Neuron (in vitro differentiated cells): ENCODE data around the gene RBFOX1.

ENCODE experiments used
- H2AFZ ChIP-seq: one replicate; pipeline ENCODE4 v1.6.1; 2013; ENCODE audit warnings: low read depth, mild to moderate bottlenecking, inconsistent platforms, low read length, moderate library complexity
- H3K27me3 ChIP-seq: one replicate; pipeline ENCODE4 v1.6.1; 2013; ENCODE audit warnings: low read length; ENCODE audit not compliant: insufficient read depth
- H3K36me3 ChIP-seq: one replicate; pipeline ENCODE4 v1.6.1; 2013; ENCODE audit warnings: low read length; ENCODE audit not compliant: insufficient read depth
- H3K4me1 ChIP-seq: one replicate; pipeline ENCODE4 v1.6.1; 2013; ENCODE audit warnings: low read length; ENCODE audit not compliant: insufficient read depth
- H3K4me3 ChIP-seq: 2 replicates; pipeline ENCODE4 v1.5.1; 2013; ENCODE audit warnings: mild to moderate bottlenecking, low read length, moderate library complexity
- H3K9me3 ChIP-seq: one replicate; pipeline ENCODE4 v1.6.1; 2013; ENCODE audit warnings: low read length

The RBFOX1 gene

GRCh38 chr16:7550096-7550495 lies 217.5 kb downstream of the RBFOX1 start:
- Histone ChIP-seq H3K4me1 (no peaks in the 10 kb centered on the region), H3K27me3 (peaks cover 4% of the 10 kb centered on the region), H3K36me3 (no peaks in the 10 kb centered on the region), H2AFZ (no peak overlapping the region), H3K9me3 (no peaks in the 10 kb centered on the region), H3K4me3 (no peak overlapping the region)

- H3K9me3 ChIP-seq, result no peaks in the 10 kb centered on the region
These were observed 222.8 kb downstream of the RBFOX1 start for GRCh38 chr16:7555459-7555858.

GRCh38 chr16:7561908-7562405 lies 229.3 kb downstream of the RBFOX1 start:
- Histone ChIP-seq H3K4me1 (no peaks in the 10 kb centered on the region), H3K36me3 (no peaks in the 10 kb centered on the region), H3K4me3 (no peak overlapping the region), H3K27me3 (no peaks in the 10 kb centered on the region), H2AFZ (no peak overlapping the region), H3K9me3 (no peaks in the 10 kb centered on the region)

More at GRCh38 chr16:7555459-7555858, 222.8 kb downstream of the RBFOX1 start:
- H3K4me3 ChIP-seq, result no peak overlapping the region
- H3K4me1 ChIP-seq, result no peaks in the 10 kb centered on the region
- no peaks in the 10 kb centered on the region for H3K27me3 ChIP-seq
- H2AFZ ChIP-seq, result no peak overlapping the region
- no peaks in the 10 kb centered on the region for H3K36me3 ChIP-seq

GRCh38 chr16:7566360-7566759 lies 233.7 kb downstream of the RBFOX1 start:
- Histone ChIP-seq H3K4me3 (no peak overlapping the region), H3K36me3 (no peaks in the 10 kb centered on the region), H3K27me3 (no peaks in the 10 kb centered on the region), H3K9me3 (no peaks in the 10 kb centered on the region), H2AFZ (no peak overlapping the region), H3K4me1 (no peaks in the 10 kb centered on the region)

- H2AFZ ChIP-seq, result no peak overlapping the region
- no peaks in the 10 kb centered on the region for H3K36me3 ChIP-seq
- H3K4me3 ChIP-seq, result no peak overlapping the region
- H3K27me3 ChIP-seq, result no peaks in the 10 kb centered on the region
- H3K9me3 ChIP-seq, result no peaks in the 10 kb centered on the region
- no peaks in the 10 kb centered on the region for H3K4me1 ChIP-seq
These were observed 238.7 kb downstream of the RBFOX1 start for GRCh38 chr16:7571366-7571765.

- Histone ChIP-seq H2AFZ (no peak overlapping the region), H3K4me1 (no peaks in the 10 kb centered on the region), H3K4me3 (no peak overlapping the region), H3K36me3 (no peaks in the 10 kb centered on the region), H3K9me3 (no peaks in the 10 kb centered on the region), H3K27me3 (no peaks in the 10 kb centered on the region)
These were observed 244.9 kb downstream of the RBFOX1 start for GRCh38 chr16:7577588-7577987.

GRCh38 chr16:7579454-7579853 lies 246.8 kb downstream of the RBFOX1 start:
- Histone ChIP-seq H3K9me3 (no peaks in the 10 kb centered on the region), H3K27me3 (no peaks in the 10 kb centered on the region), H3K4me1 (no peaks in the 10 kb centered on the region), H3K4me3 (no peak overlapping the region), H3K36me3 (no peaks in the 10 kb centered on the region), H2AFZ (no peak overlapping the region)

- Histone ChIP-seq H3K9me3 (no peaks in the 10 kb centered on the region), H3K36me3 (no peaks in the 10 kb centered on the region), H2AFZ (no peak overlapping the region), H3K27me3 (no peaks in the 10 kb centered on the region), H3K4me1 (no peaks in the 10 kb centered on the region), H3K4me3 (no peak overlapping the region)
These were observed 248.5 kb downstream of the RBFOX1 start for GRCh38 chr16:7581175-7581574.

- Histone ChIP-seq H2AFZ (no peak overlapping the region), H3K27me3 (no peaks in the 10 kb centered on the region), H3K4me3 (no peak overlapping the region), H3K9me3 (no peaks in the 10 kb centered on the region), H3K4me1 (no peaks in the 10 kb centered on the region), H3K36me3 (no peaks in the 10 kb centered on the region)
These were observed 250.8 kb downstream of the RBFOX1 start for GRCh38 chr16:7583396-7583795.

GRCh38 chr16:7584561-7584960 lies 251.9 kb downstream of the RBFOX1 start:
- Histone ChIP-seq H3K4me1 (no peaks in the 10 kb centered on the region), H3K36me3 (no peaks in the 10 kb centered on the region), H3K4me3 (no peak overlapping the region), H3K27me3 (no peaks in the 10 kb centered on the region), H3K9me3 (no peaks in the 10 kb centered on the region), H2AFZ (no peak overlapping the region)

GRCh38 chr16:7585705-7586104 lies 253.1 kb downstream of the RBFOX1 start:
- no peaks in the 10 kb centered on the region for H3K27me3 ChIP-seq

GRCh38 chr16:7590934-7591333 lies 258.3 kb downstream of the RBFOX1 start:
- Histone ChIP-seq H3K9me3 (no peaks in the 10 kb centered on the region), H3K36me3 (no peaks in the 10 kb centered on the region), H3K4me3 (no peak overlapping the region), H3K4me1 (no peaks in the 10 kb centered on the region), H2AFZ (no peak overlapping the region), H3K27me3 (peaks cover 2% of the 10 kb centered on the region)

More at GRCh38 chr16:7585705-7586104, 253.1 kb downstream of the RBFOX1 start:
- Histone ChIP-seq H3K4me1 (no peaks in the 10 kb centered on the region), H3K36me3 (no peaks in the 10 kb centered on the region), H3K4me3 (no peak overlapping the region), H2AFZ (no peak overlapping the region), H3K9me3 (no peaks in the 10 kb centered on the region)

GRCh38 chr16:7596308-7596707 lies 263.7 kb downstream of the RBFOX1 start:
- H3K4me3 ChIP-seq, result no peak overlapping the region
- no peaks in the 10 kb centered on the region for H3K36me3 ChIP-seq
- no peak overlapping the region for H2AFZ ChIP-seq
- no peaks in the 10 kb centered on the region for H3K4me1 ChIP-seq
- H3K27me3 ChIP-seq, result peaks cover 2% of the 10 kb centered on the region
- no peaks in the 10 kb centered on the region for H3K9me3 ChIP-seq

- H2AFZ ChIP-seq, result no peak overlapping the region
- no peak overlapping the region for H3K4me3 ChIP-seq
- no peaks in the 10 kb centered on the region for H3K4me1 ChIP-seq
- H3K36me3 ChIP-seq, result no peaks in the 10 kb centered on the region
- no peaks in the 10 kb centered on the region for H3K27me3 ChIP-seq
- no peaks in the 10 kb centered on the region for H3K9me3 ChIP-seq
These were observed 265.0 kb downstream of the RBFOX1 start for GRCh38 chr16:7597677-7598076.
